H7 (cell line): ENCODE measurements around the gene PHB1. TPM values are rescaled to one million over a fixed set of nuclear protein-coding genes. Genes with fewer than 3 reads are reported as not detected.

ENCODE experiments used
- DNase-seq: peaks from one replicate; pipeline ENCODE4 v3.0.0; 2012
- H3K27me3 ChIP-seq: 2 replicates; pipeline ENCODE4 v1.6.0; 2011; ENCODE audit warnings: mild to moderate bottlenecking, low read length; ENCODE audit not compliant: control insufficient read depth, insufficient read depth
- H3K36me3 ChIP-seq: replicated peaks from 2 replicates; pipeline ENCODE4 v1.5.1; 2011; ENCODE audit warnings: low read length; ENCODE audit not compliant: control insufficient read depth, insufficient read depth
- H3K4me3 ChIP-seq: 2 replicates; pipeline ENCODE4 v1.5.1; 2011; ENCODE audit warnings: low read depth, mild to moderate bottlenecking, control low read depth, low read length, moderate library complexity; ENCODE audit not compliant: insufficient read depth
- total RNA-seq: library from RNA; depleted of rRNA; stranded (reverse); fragments of >200 nt; shearing (Covaris generic); gene quantifications from 2 replicates; pipeline ENCODE4 v1.2.3, GENCODE V29; 2014

PHB1 gene
- total RNA-seq, 1 experiment from 2014 or later: 384 TPM

DNA sequence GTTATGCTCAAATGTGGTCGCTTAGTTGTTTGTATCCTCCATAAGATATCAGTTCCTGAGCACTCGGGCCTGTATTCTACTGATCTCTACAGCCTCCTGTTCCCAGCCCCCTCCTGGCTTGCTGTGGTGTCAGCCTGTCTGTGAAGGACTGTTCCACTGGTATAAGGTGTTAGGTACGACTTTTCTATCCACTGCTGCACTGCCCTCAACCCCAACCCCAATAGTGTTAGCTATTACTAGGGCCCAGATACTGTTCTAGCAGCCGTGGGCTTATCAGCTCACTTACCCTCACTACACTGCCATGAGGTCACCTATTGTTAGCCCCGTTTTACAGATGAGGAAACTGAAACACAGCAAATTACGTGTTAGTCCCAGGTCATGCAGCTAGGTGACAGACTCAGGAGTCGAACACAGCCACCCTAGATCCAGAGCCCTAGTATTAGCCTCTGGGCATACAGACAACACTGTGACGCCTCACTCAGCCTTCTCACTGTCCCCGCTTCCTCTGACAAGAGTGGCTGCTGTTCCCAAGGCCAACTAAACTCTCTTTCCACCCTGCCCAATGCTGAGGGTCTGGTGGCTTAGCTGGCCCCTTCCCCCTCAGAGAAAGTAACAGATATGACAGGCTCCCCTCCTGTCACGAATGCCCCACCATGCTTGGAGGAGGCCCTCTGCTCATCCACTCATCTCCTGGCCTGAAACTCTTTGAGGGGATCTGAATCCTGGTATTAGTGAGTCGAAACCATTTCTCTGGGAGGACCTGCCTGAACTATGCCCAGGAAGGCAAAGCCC is 27.0 kb downstream of the PHB1 start:
- no peaks in the 10 kb centered on the region for H3K36me3 ChIP-seq
- DNase-seq: no peak
- no peaks in the 10 kb centered on the region for H3K27me3 ChIP-seq
- no peak overlapping the region for H3K4me3 ChIP-seq

DNA sequence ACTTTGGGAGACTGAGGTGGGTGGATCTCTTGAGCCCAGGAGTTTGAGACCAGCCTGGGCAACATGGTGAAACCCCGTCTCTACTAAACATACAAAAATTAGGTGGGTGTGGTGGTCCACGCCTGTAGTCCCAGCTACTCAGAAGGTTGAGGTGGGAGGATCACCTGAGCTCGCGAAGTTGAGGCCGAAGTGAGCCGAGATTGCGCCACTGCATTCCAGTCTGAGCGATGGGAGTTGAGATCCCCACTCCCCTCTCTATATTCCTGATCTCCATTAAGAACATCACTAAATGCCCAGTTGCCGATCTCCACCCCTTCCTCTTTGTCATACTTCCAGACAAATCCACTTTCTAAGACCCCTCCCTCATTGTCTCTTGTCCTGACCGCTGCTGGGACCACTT is 28.3 kb downstream of the PHB1 start:
- Histone ChIP-seq H3K4me3 (no peak overlapping the region), H3K36me3 (no peaks in the 10 kb centered on the region), H3K27me3 (no peaks in the 10 kb centered on the region)
- DNase-seq: no peak

DNA sequence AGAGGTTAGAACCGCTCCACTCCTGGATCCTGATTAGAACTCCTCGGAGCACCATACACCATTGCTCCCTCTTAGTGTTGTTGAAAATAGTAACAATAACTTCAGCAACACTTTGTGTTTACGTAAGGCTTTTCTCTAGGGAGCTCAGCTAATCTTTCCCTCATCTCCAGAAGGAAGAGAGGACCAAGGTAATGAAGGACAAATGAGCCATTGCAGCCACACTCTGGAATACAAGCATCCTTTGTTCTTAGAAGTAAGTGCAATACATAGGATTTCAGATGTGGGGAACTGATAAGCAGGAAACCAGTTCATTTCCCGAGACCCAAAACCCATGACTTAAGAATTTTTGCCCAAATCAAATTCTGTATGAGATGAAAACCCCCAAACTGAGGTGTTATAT is 29.7 kb downstream of the PHB1 start:
- H3K36me3 ChIP-seq: no peaks in the 10 kb centered on the region
- H3K27me3 ChIP-seq: no peaks in the 10 kb centered on the region
- no peak for DNase-seq
- H3K4me3 ChIP-seq: no peak overlapping the region

DNA sequence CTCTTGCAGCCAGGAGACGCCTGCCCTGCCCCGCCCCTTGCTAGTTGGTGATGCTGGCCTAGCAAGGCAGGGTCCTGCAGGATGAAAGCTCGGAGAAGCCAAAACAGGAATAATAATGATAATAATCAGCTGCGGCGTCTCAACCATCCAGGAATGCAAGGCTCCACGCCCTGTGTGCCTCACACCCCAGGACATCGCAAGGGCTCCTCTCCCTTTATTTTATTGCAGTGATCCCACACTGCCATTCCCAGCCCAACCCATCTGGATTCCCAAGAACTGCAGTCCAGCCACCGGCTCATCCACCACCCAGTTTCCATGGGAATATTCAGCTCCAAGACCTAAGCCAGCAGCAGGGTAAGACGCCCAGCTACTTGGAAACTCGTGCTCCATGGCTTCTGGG is 31.6 kb downstream of the PHB1 start:
- no peak for DNase-seq
- H3K36me3 ChIP-seq: no peaks in the 10 kb centered on the region
- H3K4me3 ChIP-seq: no peak overlapping the region
- H3K27me3 ChIP-seq: no peaks in the 10 kb centered on the region

DNA sequence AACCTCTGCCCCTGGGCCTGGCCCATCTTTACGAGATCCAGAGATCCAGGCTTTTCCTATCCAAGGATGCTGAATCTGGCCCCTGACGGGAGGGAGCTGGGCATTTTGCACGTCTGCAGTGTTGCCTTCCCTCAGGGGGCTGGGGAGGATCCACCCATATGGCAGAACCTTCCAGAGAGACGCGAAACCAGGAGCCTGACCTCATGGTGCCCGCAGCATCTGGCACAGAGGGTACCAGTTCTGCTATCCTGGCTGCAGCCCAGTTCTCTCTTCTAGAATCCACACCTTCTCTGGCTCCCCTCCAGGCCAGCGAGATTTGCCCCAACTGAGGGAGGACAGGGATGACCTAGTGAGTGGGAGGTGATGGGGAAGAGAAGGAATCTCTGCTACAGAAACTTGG is 32.1 kb downstream of the PHB1 start:
- no peaks in the 10 kb centered on the region for H3K36me3 ChIP-seq
- no peak overlapping the region for H3K4me3 ChIP-seq
- no peak for DNase-seq
- H3K27me3 ChIP-seq: no peaks in the 10 kb centered on the region

DNA sequence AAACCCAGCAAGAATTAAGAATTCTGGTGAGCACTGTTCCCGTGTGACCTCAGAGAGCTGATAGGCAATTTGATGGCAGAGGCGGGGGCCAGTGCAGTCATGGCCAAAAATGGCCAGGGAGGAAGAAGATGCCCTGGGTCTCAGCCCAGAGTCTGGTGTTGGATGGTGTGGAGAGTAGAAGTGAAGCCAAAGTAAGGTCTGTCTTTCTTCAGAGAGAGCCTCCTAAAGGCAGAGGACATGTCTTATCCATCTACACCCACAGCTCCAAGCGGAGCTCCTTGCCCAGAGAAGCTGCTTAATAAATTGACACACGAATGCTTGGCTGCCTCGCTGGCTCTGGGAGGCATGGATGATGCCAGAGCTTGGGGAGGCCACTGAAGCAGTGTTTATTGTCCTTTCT is 32.9 kb downstream of the PHB1 start:
- Histone ChIP-seq H3K27me3 (no peaks in the 10 kb centered on the region), H3K4me3 (no peak overlapping the region), H3K36me3 (no peaks in the 10 kb centered on the region)
- DNase-seq: no peak

DNA sequence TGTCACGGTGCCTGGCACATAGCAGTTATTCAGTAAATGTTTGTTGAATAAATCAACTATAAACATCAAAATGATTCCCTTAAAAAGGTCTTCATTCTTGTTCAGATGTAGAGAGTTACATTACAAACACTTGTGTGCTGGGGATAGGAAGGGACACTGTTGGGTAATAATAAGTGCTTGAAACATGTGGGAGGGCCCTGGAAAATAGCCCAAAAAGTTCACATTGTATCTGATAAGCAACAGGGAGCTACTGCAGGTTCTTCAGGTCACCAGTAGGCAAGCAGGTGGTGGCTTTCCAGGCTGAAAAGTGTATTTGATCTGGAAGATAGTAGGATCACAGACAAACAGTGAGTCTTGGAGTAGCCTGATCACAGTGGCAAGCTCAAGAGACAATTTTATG is 33.6 kb downstream of the PHB1 start:
- Histone ChIP-seq H3K4me3 (no peak overlapping the region), H3K27me3 (no peaks in the 10 kb centered on the region), H3K36me3 (no peaks in the 10 kb centered on the region)
- DNase-seq: no peak

DNA sequence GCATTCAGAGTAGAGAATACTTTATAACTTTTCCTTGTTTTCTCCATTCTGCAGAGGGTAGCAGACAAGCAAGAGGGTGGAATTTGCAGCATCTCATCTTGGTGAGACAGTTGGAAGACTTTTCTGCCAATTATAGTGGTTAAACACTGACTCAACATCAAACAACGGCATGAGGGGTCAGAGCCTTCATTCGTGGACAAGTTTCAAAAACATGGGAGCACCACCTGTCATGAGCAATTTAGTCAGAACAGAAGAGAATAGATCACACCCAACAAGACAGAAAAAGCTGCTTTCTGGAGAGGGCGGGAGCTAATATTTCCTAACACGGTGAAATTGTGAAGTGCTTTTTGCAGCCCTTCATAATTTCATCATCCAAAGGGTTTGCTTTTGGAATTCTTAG is 34.8 kb downstream of the PHB1 start:
- no peaks in the 10 kb centered on the region for H3K27me3 ChIP-seq
- H3K4me3 ChIP-seq: no peak overlapping the region
- DNase-seq: no peak
- H3K36me3 ChIP-seq: no peaks in the 10 kb centered on the region

DNA sequence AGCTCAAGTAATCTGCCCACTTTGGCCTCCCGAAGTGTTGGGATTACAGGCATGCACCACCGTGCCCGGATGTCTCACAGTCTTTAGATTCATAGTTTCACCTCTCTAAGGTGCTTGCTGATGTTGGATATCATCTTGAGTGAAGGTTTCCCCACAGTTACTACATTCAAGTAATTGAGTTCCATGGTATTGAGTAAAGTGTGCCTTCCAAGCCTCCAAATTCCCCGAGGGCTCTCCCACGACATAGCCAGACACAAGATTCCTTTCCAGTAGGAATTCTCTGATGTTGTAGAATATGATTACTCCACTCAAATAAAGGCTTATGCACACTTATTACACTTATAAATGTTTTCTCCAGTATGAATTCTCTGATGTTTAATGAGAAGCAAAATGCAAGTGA is 36.4 kb downstream of the PHB1 start:
- Histone ChIP-seq H3K36me3 (no peaks in the 10 kb centered on the region), H3K27me3 (no peaks in the 10 kb centered on the region), H3K4me3 (no peak overlapping the region)
- DNase-seq: no peak

DNA sequence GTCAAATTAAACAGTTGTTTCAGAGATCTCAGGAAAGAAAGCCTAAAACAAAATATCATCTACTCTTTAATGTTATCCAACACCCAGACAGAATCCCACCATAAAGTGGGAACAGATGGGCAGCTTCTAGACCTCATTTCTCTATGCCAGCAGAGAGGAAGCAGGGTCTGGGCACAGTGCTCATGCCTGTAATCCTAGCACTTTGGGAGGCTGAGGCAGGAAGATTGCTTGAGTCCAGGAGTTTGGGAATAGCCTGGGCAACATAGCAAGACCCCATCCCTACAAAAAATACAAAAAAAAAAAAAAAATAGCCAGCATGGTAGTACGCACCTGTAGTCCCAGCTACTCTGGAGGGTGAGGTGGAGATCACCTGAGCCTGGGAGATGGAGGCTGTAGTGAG is 39.1 kb downstream of the PHB1 start:
- DNase-seq: no peak
- no peaks in the 10 kb centered on the region for H3K27me3 ChIP-seq
- H3K4me3 ChIP-seq: no peak overlapping the region
- H3K36me3 ChIP-seq: no peaks in the 10 kb centered on the region

DNA sequence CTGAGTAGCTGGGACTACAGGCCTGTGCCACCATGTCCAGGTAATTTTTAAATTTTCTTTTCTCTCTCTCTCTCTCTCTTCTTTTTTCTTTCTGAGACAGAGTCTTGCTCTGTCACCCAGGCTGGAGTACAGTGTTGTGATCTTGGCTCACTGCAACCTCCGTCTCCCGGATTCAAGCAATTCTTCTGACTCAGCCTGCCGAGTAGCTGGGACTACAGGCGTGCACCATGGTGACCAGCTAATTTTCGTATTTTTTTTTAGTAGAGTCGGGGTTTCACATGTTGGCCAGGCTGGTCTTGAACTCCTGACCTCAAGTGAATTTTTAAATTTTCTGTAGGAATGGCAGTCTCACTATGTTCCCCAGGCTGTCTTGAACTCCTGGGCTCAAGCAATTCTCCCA is 41.6 kb downstream of the PHB1 start:
- Histone ChIP-seq H3K27me3 (no peaks in the 10 kb centered on the region), H3K36me3 (no peaks in the 10 kb centered on the region), H3K4me3 (no peak overlapping the region)
- no peak for DNase-seq

DNA sequence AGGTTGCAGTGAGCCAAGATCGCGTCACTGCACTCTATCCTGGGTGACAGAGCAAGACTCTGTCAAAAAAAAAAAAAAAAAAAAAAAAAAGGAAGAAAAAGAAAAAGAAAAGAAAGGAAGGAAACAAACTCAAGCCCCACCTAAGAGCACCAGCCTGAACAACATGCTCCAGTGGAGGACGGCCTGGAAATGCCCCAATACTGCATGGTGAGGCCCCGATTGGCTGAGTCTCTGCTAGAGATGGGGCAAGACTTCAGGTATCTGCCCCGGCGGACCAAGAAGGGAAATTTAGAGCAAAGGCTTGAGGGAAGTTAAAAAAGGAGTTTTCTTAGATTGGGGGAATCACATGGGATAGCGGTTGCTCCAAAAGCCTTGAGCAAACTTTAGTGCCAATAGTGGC is 42.3 kb downstream of the PHB1 start:
- H3K4me3 ChIP-seq: no peak overlapping the region
- no peaks in the 10 kb centered on the region for H3K27me3 ChIP-seq
- no peaks in the 10 kb centered on the region for H3K36me3 ChIP-seq
- DNase-seq: no peak

DNA sequence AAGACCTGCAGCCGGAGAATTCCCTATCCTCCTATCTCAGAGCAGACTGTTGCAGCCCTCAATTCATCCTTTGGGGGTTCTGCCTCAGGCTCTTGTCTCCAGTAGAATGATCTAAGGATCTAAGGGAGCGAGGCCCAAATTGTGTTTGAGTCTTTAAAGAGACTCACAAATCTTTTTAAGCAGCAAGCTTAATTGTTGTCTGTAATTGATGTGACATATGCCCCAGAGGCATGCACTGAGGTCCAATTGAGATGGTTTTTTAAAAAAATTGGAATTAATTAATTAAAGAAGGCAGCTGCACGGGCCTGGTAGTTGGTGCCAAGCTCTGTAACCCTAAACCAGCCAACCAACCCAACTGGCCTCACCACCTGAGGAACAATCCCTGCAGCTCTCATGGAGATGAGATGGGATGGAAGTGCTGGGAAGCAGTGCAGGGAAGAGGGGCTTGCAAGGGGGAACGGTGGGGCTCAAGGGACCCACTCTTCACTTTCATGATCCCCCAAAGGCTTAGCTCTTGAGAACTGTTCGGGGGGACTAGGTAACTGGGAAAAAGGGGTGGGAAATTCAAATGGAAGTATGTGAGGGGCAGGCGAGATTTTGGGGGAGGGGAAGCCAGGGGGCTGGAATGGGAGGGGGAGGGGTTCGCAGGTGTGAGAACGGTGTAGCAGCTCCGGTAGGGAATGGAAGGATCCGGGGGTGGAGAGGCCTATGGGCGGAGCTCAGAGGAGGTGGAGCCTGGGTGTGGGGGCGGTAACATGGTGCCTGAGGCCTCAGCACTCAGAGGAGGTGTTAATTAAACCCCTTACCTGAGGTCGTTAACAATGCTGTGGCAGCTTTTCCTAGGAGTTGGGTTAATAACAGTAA is 43.5 kb downstream of the PHB1 start:
- peak; percentile 87 for DNase-seq
- Histone ChIP-seq H3K36me3 (no peaks in the 10 kb centered on the region), H3K4me3 (no peak overlapping the region), H3K27me3 (no peaks in the 10 kb centered on the region)

DNA sequence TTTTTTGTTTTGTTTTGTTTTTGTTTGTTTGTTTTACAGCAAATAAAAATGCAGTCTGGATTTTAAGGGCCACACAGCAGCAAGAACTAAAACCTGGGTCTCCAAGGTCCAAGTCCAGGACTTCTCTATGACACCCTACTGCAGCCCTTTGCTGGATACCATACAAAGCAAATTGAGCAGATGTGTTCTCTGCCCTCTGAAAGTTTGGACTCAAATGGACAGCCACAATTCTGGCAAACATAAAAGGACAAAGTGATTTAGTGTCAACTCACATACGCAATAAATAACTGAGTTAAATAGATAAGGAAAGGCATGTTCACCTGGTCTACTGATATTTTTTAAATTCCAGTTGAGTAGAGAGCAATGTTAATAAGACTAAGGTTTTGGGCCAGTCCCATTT is 44.9 kb downstream of the PHB1 start:
- no peaks in the 10 kb centered on the region for H3K36me3 ChIP-seq
- H3K4me3 ChIP-seq: no peak overlapping the region
- DNase-seq: no peak
- no peaks in the 10 kb centered on the region for H3K27me3 ChIP-seq

DNA sequence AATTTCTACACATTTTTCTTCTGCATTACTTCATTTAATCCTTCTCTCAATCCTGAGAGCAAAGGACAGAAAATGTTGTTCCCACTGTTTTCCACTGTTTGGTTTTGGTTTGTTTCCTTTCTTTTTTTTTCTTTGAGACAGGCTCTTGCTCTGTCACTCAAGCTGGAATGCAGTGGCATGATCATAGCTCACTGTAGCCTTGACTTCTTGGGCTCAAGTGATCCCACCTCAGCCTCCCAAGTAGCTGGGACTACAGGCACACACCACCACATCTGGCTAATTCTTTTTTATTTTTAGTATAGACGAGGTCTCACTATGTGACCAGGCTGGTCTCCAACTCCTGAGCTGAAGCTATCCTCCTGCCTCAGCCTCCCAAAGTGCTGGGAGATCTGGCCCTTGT is 45.6 kb downstream of the PHB1 start:
- Histone ChIP-seq H3K27me3 (no peaks in the 10 kb centered on the region), H3K36me3 (no peaks in the 10 kb centered on the region), H3K4me3 (no peak overlapping the region)
- no peak for DNase-seq
